IPS DF 19.7 (cell line): ENCODE measurements around the gene CPNE4.
A peak's percentile ranks its signal among the peaks of the same experiment; 100 is the strongest.
"Not testable (repeated sequence)": the region's sequence is repeated elsewhere in the genome, so short reads cannot be mapped to it uniquely, and the experiment has no call there.

Source experiments
- DNase-seq: peaks from one replicate; pipeline ENCODE4 v3.0.0-alpha.2; 2013; ENCODE audit warnings: low read depth, low spot score

CPNE4 gene

GRCh38 chr3:132034486-132035464 is at the start of gene CPNE4:
CPNE4 (minus strand) TSS chr3:132035014.
- no peak for DNase-seq

GRCh38 chr3:132083583-132084279 is 48.9 kb upstream of the CPNE4 start:
- DNase-seq: peak; percentile 42

GRCh38 chr3:132083159-132083558 is 48.3 kb upstream of the CPNE4 start:
- no peak for DNase-seq

- DNase-seq: no peak
These were observed 44.3 kb upstream of the CPNE4 start for GRCh38 chr3:132079147-132079546.

GRCh38 chr3:132073771-132074170 is 39.0 kb upstream of the CPNE4 start:
- DNase-seq: no peak

GRCh38 chr3:132071043-132071442 is 36.2 kb upstream of the CPNE4 start:
- peak; percentile 54 for DNase-seq

- DNase-seq: peak; percentile 45
These were observed 29.3 kb upstream of the CPNE4 start for GRCh38 chr3:132064114-132064513.

- DNase-seq: no peak
These were observed 27.7 kb upstream of the CPNE4 start for GRCh38 chr3:132062535-132062934.

- DNase-seq: no peak
These were observed 21.1 kb upstream of the CPNE4 start for GRCh38 chr3:132055872-132056271.

- DNase-seq: no peak
These were observed 12.4 kb upstream of the CPNE4 start for GRCh38 chr3:132047209-132047608.

- not testable (repeated sequence) for DNase-seq
These were observed 10.1 kb upstream of the CPNE4 start for GRCh38 chr3:132044874-132045273.

GRCh38 chr3:132042681-132043080 is 7.9 kb upstream of the CPNE4 start:
- no peak for DNase-seq

GRCh38 chr3:132038198-132038825 is 3.5 kb upstream of the CPNE4 start:
- DNase-seq: no peak

- DNase-seq: no peak
These were observed 2.8 kb upstream of the CPNE4 start for GRCh38 chr3:132037581-132037980.

- no peak for DNase-seq
These were observed 2.2 kb upstream of the CPNE4 start for GRCh38 chr3:132037056-132037455.

GRCh38 chr3:132034097-132034485 is 723 bp downstream of the CPNE4 start:
- no peak for DNase-seq

GRCh38 chr3:132033471-132033870 is 1.3 kb downstream of the CPNE4 start:
- no peak for DNase-seq

- DNase-seq: no peak
These were observed 1.9 kb downstream of the CPNE4 start for GRCh38 chr3:132032959-132033358.

- peak; percentile 88 for DNase-seq
These were observed 5.5 kb downstream of the CPNE4 start for GRCh38 chr3:132029182-132029902.

- no peak for DNase-seq
These were observed 11.9 kb downstream of the CPNE4 start for GRCh38 chr3:132022914-132023313.

- no peak for DNase-seq
These were observed 14.8 kb downstream of the CPNE4 start for GRCh38 chr3:132020058-132020457.

GRCh38 chr3:132017137-132017536 is 17.7 kb downstream of the CPNE4 start:
- no peak for DNase-seq
